ENCODE measurements around the gene TTLL8.

Gene TTLL8

DNA sequence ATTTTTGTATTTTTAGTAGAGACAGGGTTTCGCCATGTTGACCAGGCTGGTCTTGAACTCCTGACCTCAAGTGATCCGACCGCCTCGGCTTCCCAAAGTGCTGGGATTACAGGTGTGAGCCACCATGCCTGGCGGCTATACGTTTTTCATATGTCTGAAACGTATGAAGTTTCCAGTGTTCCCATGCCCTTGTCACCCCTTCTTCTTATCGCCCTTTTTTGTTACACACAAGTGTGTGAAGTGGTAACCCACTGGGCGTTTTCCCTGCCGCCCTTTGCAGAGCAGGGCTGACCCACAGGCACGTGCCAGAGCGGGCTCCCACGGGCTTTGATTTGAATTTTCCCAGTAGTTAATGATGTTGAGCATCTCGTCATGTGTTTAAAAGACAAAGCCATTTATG lies 80.5 kb downstream of the TTLL8 start:
- no peak overlapping the region for H3K4me3 ChIP-seq (ENCODE audit: low read depth, low read length)
- CTCF ChIA-PET, result interaction anchor here (0.7 to 1.0 kb wide), 2 partner anchors 16 to 53 kb away, joined by 3 to 7 read pairs; no protein-coding TSS in a partner anchor
- no peak overlapping the region for H3K27ac ChIP-seq (ENCODE audit: extremely low read depth, low read depth, low read length)
- H3K9me3 ChIP-seq (ENCODE audit: control insufficient read depth, insufficient read depth, low read depth, low read length), result no peaks in the 10 kb centered on the region; the same call in 1 of the 2 replicates
- H3K36me3 ChIP-seq (ENCODE audit: control insufficient read depth in 2 of 2, insufficient read depth in 1 of 2, low read length in 2 of 2), result no peaks in the 10 kb centered on the region
- TF ChIP-seq ZNF354C (tag by site-specific recombination; IDR thresholded peaks at IDR 0.05; ENCODE audit: borderline replicate concordance, low read depth) (no peak), ZNF629 (tag by site-specific recombination; IDR thresholded peaks at IDR 0.05) (no peak), ZBTB20 (tag by site-specific recombination; IDR thresholded peaks at IDR 0.05) (no peak), ZNF837 (tag by site-specific recombination; IDR thresholded peaks at IDR 0.05) (no peak), ZNF391 (tag by site-specific recombination; IDR thresholded peaks at IDR 0.05; ENCODE audit: borderline replicate concordance, low read depth) (no peak)
- POLR2A ChIA-PET, result no interaction called here
- no peaks in the 10 kb centered on the region for H3K4me1 ChIP-seq (ENCODE audit: control insufficient read depth, insufficient read depth, low read length)

DNA sequence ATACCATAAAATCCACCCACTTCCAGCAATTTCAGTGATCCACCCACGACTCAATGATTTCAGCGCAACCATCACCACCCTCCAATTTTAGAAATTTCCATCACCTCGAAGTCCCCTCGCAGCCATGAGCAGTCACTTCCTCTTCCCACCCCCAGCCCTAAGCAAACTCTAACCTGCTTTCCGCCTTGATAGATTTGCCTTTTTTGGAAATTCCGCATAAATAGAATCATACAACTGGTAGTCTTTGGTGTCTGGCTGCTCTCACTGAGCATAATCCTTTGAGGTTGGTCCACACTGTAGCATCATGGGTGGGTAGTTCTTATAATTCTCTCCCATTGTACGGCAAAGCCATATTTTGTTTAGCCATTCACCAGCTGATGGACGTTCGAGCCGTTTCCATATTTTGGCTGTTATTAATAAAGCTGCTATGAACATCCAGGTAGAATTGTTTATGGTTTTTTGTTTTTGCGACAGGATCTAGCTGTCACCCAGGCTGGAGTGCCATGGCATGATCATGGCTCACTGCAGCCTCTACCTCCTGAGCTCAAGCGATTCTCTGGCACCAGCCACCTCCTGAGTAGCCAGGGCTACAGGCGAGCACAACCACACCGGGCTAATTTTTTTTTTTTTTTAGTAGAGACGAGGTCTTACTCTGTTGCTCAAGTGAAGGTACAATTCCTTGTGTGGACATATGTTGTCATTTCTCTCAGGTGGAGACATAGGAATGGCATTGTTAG lies 81.5 kb downstream of the TTLL8 start:
- Histone ChIP-seq H3K4me1 (ENCODE audit: control insufficient read depth, insufficient read depth, low read length) (no peaks in the 10 kb centered on the region; the same call in 1 of the 2 replicates), H3K9me3 (ENCODE audit: control insufficient read depth, insufficient read depth, low read depth, low read length) (no peaks in the 10 kb centered on the region; the same call in 1 of the 2 replicates), H3K27ac (ENCODE audit: extremely low read depth, low read depth, low read length) (no peak overlapping the region), H3K4me3 (ENCODE audit: low read depth, low read length) (no peak overlapping the region), H3K36me3 (ENCODE audit: control insufficient read depth in 2 of 2, insufficient read depth in 1 of 2, low read length in 2 of 2) (no peaks in the 10 kb centered on the region)
- CTCF ChIA-PET, result interaction anchor here (0.7 to 1.0 kb wide), 4 partner anchors 25 to 153 kb away, joined by 3 to 7 read pairs (median 4); no protein-coding TSS in a partner anchor
- POLR2A ChIA-PET, result no interaction called here
- peak; percentile 31; the same call in 1 of the 2 replicates for TF ChIP-seq SP7 (tag by site-specific recombination; IDR thresholded peaks at IDR 0.05)
- TF ChIP-seq, protein P1, sequence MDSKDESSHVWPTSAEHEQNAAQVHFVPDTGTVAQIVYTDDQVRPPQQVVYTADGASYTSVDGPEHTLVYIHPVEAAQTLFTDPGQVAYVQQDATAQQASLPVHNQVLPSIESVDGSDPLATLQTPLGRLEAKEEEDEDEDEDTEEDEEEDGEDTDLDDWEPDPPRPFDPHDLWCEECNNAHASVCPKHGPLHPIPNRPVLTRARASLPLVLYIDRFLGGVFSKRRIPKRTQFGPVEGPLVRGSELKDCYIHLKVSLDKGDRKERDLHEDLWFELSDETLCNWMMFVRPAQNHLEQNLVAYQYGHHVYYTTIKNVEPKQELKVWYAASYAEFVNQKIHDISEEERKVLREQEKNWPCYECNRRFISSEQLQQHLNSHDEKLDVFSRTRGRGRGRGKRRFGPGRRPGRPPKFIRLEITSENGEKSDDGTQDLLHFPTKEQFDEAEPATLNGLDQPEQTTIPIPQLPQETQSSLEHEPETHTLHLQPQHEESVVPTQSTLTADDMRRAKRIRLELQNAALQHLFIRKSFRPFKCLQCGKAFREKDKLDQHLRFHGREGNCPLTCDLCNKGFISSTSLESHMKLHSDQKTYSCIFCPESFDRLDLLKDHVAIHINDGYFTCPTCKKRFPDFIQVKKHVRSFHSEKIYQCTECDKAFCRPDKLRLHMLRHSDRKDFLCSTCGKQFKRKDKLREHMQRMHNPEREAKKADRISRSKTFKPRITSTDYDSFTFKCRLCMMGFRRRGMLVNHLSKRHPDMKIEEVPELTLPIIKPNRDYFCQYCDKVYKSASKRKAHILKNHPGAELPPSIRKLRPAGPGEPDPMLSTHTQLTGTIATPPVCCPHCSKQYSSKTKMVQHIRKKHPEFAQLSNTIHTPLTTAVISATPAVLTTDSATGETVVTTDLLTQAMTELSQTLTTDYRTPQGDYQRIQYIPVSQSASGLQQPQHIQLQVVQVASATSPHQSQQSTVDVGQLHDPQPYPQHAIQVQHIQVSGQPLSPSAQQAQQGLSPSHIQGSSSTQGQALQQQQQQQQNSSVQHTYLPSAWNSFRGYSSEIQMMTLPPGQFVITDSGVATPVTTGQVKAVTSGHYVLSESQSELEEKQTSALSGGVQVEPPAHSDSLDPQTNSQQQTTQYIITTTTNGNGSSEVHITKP (tag by site-specific recombination; IDR thresholded peaks at IDR 0.05), result peak; percentile 97
- no peak for TF ChIP-seq ZNF341 (tag by site-specific recombination; IDR thresholded peaks at IDR 0.05; ENCODE audit: low read depth)
- peak; percentile 92 for TF ChIP-seq ZFHX2 (tag by site-specific recombination; conservative IDR thresholded peaks at IDR 0.05)
- TF ChIP-seq KLF1 (tag by site-specific recombination; IDR thresholded peaks at IDR 0.05), result no peak
- peak; percentile 84 for TF ChIP-seq EGR2 (tag by site-specific recombination; IDR thresholded peaks at IDR 0.05; ENCODE audit: low read depth)
- TF ChIP-seq, protein P2, sequence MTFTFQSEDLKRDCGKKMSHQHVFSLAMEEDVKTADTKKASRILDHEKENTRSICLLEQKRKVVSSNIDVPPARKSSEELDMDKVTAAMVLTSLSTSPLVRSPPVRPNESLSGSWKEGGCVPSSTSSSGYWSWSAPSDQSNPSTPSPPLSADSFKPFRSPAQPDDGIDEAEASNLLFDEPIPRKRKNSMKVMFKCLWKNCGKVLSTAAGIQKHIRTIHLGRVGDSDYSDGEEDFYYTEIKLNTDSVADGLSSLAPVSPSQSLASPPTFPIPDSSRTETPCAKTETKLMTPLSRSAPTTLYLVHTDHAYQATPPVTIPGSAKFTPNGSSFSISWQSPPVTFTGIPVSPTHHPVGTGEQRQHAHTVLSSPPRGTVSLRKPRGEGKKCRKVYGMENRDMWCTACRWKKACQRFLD (tag by site-specific recombination; IDR thresholded peaks at IDR 0.05), result no peak
- TF ChIP-seq, protein P3, sequence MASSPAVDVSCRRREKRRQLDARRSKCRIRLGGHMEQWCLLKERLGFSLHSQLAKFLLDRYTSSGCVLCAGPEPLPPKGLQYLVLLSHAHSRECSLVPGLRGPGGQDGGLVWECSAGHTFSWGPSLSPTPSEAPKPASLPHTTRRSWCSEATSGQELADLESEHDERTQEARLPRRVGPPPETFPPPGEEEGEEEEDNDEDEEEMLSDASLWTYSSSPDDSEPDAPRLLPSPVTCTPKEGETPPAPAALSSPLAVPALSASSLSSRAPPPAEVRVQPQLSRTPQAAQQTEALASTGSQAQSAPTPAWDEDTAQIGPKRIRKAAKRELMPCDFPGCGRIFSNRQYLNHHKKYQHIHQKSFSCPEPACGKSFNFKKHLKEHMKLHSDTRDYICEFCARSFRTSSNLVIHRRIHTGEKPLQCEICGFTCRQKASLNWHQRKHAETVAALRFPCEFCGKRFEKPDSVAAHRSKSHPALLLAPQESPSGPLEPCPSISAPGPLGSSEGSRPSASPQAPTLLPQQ (tag by site-specific recombination; IDR thresholded peaks at IDR 0.05), result no peak
- peak; percentile 61; the same call in 1 of the 2 replicates for TF ChIP-seq FEZF1 (tag by site-specific recombination; IDR thresholded peaks at IDR 0.05)
- TF ChIP-seq SP2 (tag by site-specific recombination; IDR thresholded peaks at IDR 0.05), result peak; percentile 11; the same call in 1 of the 2 replicates

Measured in HEK293 (cell line).